HG02678 (cell line): ENCODE results near the gene AP1G2.

ENCODE experiments used
- ATAC-seq: cut with Tn5 transposase; IDR thresholded peaks from one replicate; pipeline ENCODE4 v1.9.1; 2021; ENCODE audit warnings: mild to moderate bottlenecking, moderate library complexity; ENCODE audit not compliant: unreplicated experiment

Gene AP1G2

GRCh38 chr14:23558346-23559009, 9.1 kb downstream of the AP1G2 start:
- ATAC-seq, result no peak

- no peak for ATAC-seq
These were observed 9.6 kb downstream of the AP1G2 start for GRCh38 chr14:23557946-23558345.

GRCh38 chr14:23557521-23557920, 10.1 kb downstream of the AP1G2 start:
- ATAC-seq, result no peak

- no peak for ATAC-seq
These were observed 10.7 kb downstream of the AP1G2 start for GRCh38 chr14:23556700-23557440.

- peak; percentile 83 for ATAC-seq
These were observed 11.5 kb downstream of the AP1G2 start, which contains the start of gene THTPA for GRCh38 chr14:23555882-23556699. THTPA (plus strand) TSS chr14:23556271; CDS start chr14:23556758, 487 bp downstream.

- peak; percentile 1 for ATAC-seq
These were observed 12.1 kb downstream of the AP1G2 start for GRCh38 chr14:23555533-23555881.

GRCh38 chr14:23551266-23552028, 16.1 kb downstream of the AP1G2 start, which contains the start of gene ZFHX2:
ZFHX2 (minus strand) TSS chr14:23551765; CDS start chr14:23535325, 16,440 bp downstream.
- peak; percentile 51 for ATAC-seq

GRCh38 chr14:23550812-23551265, 16.8 kb downstream of the AP1G2 start:
- no peak for ATAC-seq

GRCh38 chr14:23550131-23550811, 17.3 kb downstream of the AP1G2 start:
- ATAC-seq, result no peak

GRCh38 chr14:23548351-23549318, 19.0 kb downstream of the AP1G2 start:
- no peak for ATAC-seq

GRCh38 chr14:23547924-23548323, 19.7 kb downstream of the AP1G2 start:
- no peak for ATAC-seq

GRCh38 chr14:23546450-23547035, 21.0 kb downstream of the AP1G2 start:
- ATAC-seq, result no peak

GRCh38 chr14:23545740-23546365, 21.7 kb downstream of the AP1G2 start:
- ATAC-seq, result no peak

- ATAC-seq, result no peak
These were observed 22.8 kb downstream of the AP1G2 start for GRCh38 chr14:23544511-23545447.

GRCh38 chr14:23543403-23543802, 24.2 kb downstream of the AP1G2 start:
- no peak for ATAC-seq

- ATAC-seq, result no peak
These were observed 25.3 kb downstream of the AP1G2 start for GRCh38 chr14:23542261-23542660.

- ATAC-seq, result no peak
These were observed 27.5 kb downstream of the AP1G2 start for GRCh38 chr14:23540141-23540469.
